HG02973 (cell line): ENCODE data around the gene PRXL2B.
"Not testable (repeated sequence)": the region's sequence is repeated elsewhere in the genome, so short reads cannot be mapped to it uniquely, and the experiment has no call there.

Experiments used
- ATAC-seq: cut with Tn5 transposase; IDR thresholded peaks from one replicate; pipeline ENCODE4 v1.9.1; 2021; ENCODE audit warnings: moderate library complexity; ENCODE audit not compliant: unreplicated experiment

Gene PRXL2B

GRCh38 chr1:2610036-2610959, 23.7 kb downstream of the PRXL2B start:
- ATAC-seq, result no peak

GRCh38 chr1:2611031-2611501, 24.5 kb downstream of the PRXL2B start:
- ATAC-seq, result no peak

- ATAC-seq, result no peak
Observed at GRCh38 chr1:2611621-2612437, 25.3 kb downstream of the PRXL2B start.

- no peak for ATAC-seq
Observed at GRCh38 chr1:2612591-2613365, 26.2 kb downstream of the PRXL2B start.

GRCh38 chr1:2614145-2614544, 27.6 kb downstream of the PRXL2B start:
- ATAC-seq, result no peak

- ATAC-seq, result no peak
Observed at GRCh38 chr1:2617971-2618470, 31.4 kb downstream of the PRXL2B start.

GRCh38 chr1:2623571-2624337, 37.2 kb downstream of the PRXL2B start:
- ATAC-seq, result no peak

GRCh38 chr1:2624735-2625300, 38.2 kb downstream of the PRXL2B start:
- no peak for ATAC-seq

- ATAC-seq, result no peak
Observed at GRCh38 chr1:2625311-2625710, 38.7 kb downstream of the PRXL2B start.

GRCh38 chr1:2625748-2626147, 39.2 kb downstream of the PRXL2B start:
- ATAC-seq, result not testable (repeated sequence)

GRCh38 chr1:2627746-2628145, 41.2 kb downstream of the PRXL2B start:
- no peak for ATAC-seq

GRCh38 chr1:2628191-2628932, 41.8 kb downstream of the PRXL2B start:
- no peak for ATAC-seq

GRCh38 chr1:2628933-2629626, 42.5 kb downstream of the PRXL2B start:
- ATAC-seq, result no peak

GRCh38 chr1:2629627-2630497, 43.3 kb downstream of the PRXL2B start:
- no peak for ATAC-seq

- no peak for ATAC-seq
Observed at GRCh38 chr1:2630498-2631135, 44.0 kb downstream of the PRXL2B start.

GRCh38 chr1:2631136-2632050, 44.8 kb downstream of the PRXL2B start:
- ATAC-seq, result no peak
